ENCODE results near the gene TIGD3. TPM values are rescaled to one million over a fixed set of nuclear protein-coding genes. Genes with fewer than 3 reads are reported as not detected.

Gene TIGD3
- total and polyA plus RNA-seq, 7 donors = 0.14 to 0.96 (median 0.36) TPM; not detected in 2

DNA sequence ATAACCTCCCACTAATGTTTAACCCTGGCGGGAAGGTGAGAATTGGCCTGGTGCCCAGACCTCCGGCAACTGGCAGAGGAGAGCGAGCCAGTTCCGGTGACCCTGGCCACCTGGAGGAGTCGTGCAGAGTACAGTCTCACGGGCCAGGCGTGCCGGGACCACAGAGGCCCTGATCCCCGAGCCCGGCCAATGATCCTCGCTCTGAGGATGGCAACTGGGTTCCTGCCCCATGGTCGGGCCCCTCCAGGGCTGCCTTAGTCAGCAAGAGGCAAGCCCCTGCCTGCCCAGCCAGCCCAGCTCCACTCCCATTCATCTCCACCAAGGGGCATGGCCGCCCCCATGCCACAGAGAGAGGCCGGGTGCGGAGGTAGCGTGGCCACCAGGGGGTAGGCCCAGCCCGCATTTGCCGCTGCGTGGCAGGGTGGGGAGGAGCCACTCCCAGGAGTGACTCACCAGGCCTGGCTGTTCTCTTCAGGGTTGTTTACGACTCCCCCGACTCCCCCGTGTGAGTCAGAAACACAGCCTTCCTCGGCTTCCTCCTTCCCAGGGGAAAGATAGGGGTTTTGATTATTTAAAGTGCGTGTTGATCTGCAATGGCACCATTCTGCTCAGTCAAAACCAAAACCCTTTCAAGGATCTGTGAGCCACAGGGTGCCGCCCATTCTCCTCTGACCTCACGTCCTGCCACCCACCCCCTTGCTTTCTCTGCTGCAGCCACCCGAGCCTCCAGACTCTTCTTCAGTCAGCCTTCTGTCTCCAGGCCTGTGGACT lies 27.7 kb downstream of the TIGD3 start, which contains the start of gene SLC25A45:
TSS of gene SLC25A45 (minus strand) at position 614 of the 771 bp plus-strand sequence. CDS start 695 bp downstream, outside the sequence.
- WGBS, 2 donors = 0% methylated on average over 27 of the region's 27 CpGs
- TF ChIP-seq EP300 (IDR thresholded peaks at IDR 0.05) (peak in 2 of 4 donors; percentile 45 to 68), POLR2AphosphoS5 (IDR thresholded peaks at IDR 0.05) (peak; percentile 75 to 87 (median 82)), CTCF (IDR thresholded peaks at IDR 0.05) (peak; percentile 90 to 98 (median 95)), POLR2A (IDR thresholded peaks at IDR 0.05) (peak; percentile 46 to 63)

GRCh38 chr11:65382804-65383368 lies 28.3 kb downstream of the TIGD3 start:
- TF ChIP-seq CTCF (IDR thresholded peaks at IDR 0.05) (no peak), EP300 (IDR thresholded peaks at IDR 0.05) (peak in 1 of 4 donors; percentile 15), POLR2AphosphoS5 (IDR thresholded peaks at IDR 0.05) (no peak), POLR2A (IDR thresholded peaks at IDR 0.05) (no peak)
- Histone ChIP-seq H3K27me3 (no peaks in the 10 kb centered on the region), H3K4me1 (peaks cover 0 to 66% (median 54%) of the 10 kb centered on the region in 4 donors), H3K36me3 (no peaks in the 10 kb centered on the region), H3K27ac (peak overlapping the region; percentile 95 to 99 (median 96)), H3K4me3 (peak overlapping the region; percentile 11 to 52 (median 46)), H3K9me3 (no peaks in the 10 kb centered on the region)
- 9 to 16% methylated on average over 12 of the region's 12 CpGs for WGBS, 2 donors
- DNase-seq = peak; percentile 83
- intact Hi-C loops (cut with DNase I) = loop anchor here (1.0 to 5.0 kb wide), 3 partner anchors 34 to 128 kb away; no protein-coding TSS in a partner anchor

More for the DNA sequence above, 27.7 kb downstream of the TIGD3 start, which contains the start of gene SLC25A45:
- intact Hi-C loops (cut with DNase I) = loop anchor here (2.0 to 5.0 kb wide), 2 partner anchors 85 to 129 kb away; no protein-coding TSS in a partner anchor
- H3K4me3 ChIP-seq = peak within 1 kb of the TSS; percentile 27 to 52 (median 46)
- H3K27me3 ChIP-seq = no peaks in the 10 kb centered on the region
- peaks cover 0 to 59% (median 48%) of the 10 kb centered on the region in 4 donors for H3K4me1 ChIP-seq
- H3K36me3 ChIP-seq = no peaks in the 10 kb centered on the region
- peak within 1 kb of the TSS; percentile 95 to 99 (median 96) for H3K27ac ChIP-seq
- H3K9me3 ChIP-seq = no peaks in the 10 kb centered on the region
- peak; percentile 98 for DNase-seq

- WGBS, 2 donors = 89 to 92% methylated on average over 6 of the region's 6 CpGs
Observed at GRCh38 chr11:65383778-65384177, 29.2 kb downstream of the TIGD3 start.

More at GRCh38 chr11:65383778-65384177, 29.2 kb downstream of the TIGD3 start:
- Histone ChIP-seq H3K4me1 (peaks cover 0 to 74% (median 62%) of the 10 kb centered on the region in 4 donors), H3K4me3 (no peak overlapping the region), H3K9me3 (no peaks in the 10 kb centered on the region), H3K36me3 (no peaks in the 10 kb centered on the region), H3K27me3 (no peaks in the 10 kb centered on the region), H3K27ac (peak overlapping the region; percentile 95 to 99 (median 96))
- intact Hi-C loops (cut with DNase I) = loop anchor here (1.0 to 5.0 kb wide), 3 partner anchors 34 to 127 kb away; no protein-coding TSS in a partner anchor
- TF ChIP-seq POLR2A (IDR thresholded peaks at IDR 0.05) (no peak), EP300 (IDR thresholded peaks at IDR 0.05) (no peak), CTCF (IDR thresholded peaks at IDR 0.05) (no peak), POLR2AphosphoS5 (IDR thresholded peaks at IDR 0.05) (no peak)
- DNase-seq = no peak
